Right atrium auricular region (tissue), 2 donors: Measurements from ENCODE around the gene ZSWIM5. TPM values are rescaled to one million over a fixed set of nuclear protein-coding genes. Genes with fewer than 3 reads are reported as not detected.
"Not testable (repeated sequence)": the region's sequence is repeated elsewhere in the genome, so short reads cannot be mapped to it uniquely, and the experiment has no call there.

Source experiments
- DNase-seq: peaks from one replicate; pipeline ENCODE4 v3.0.0-alpha.2; 2019; ENCODE audit warnings: low spot score
- H3K27ac ChIP-seq, 2 donors: fragments of 200-600 bp; sonication (generic); 1 replicate in 1 of 2; 2 replicates in 1 of 2; pipeline ENCODE4 v1.5.1; 2016 to 2019
- H3K27me3 ChIP-seq, 2 donors: fragments of 200-600 bp; sonication (generic); one replicate each; pipeline versions ENCODE4 v1.5.1 to v1.6.0; 2017 to 2019
- H3K36me3 ChIP-seq: fragments of 200-600 bp; sonication (generic); one replicate; pipeline ENCODE4 v1.5.1; 2016
- H3K4me1 ChIP-seq, 2 donors: fragments of 200-600 bp; sonication (generic); one replicate each; pipeline versions ENCODE4 v1.5.1 to v1.6.0; 2017 to 2019
- H3K4me3 ChIP-seq, 2 donors: fragments of 200-600 bp; sonication (generic); 1 replicate in 1 of 2; 2 replicates in 1 of 2; pipeline ENCODE4 v1.5.1; 2017 to 2019; ENCODE audit warnings: mild to moderate bottlenecking in 1 of 2, moderate library complexity in 1 of 2
- H3K9me3 ChIP-seq, 2 donors: fragments of 200-600 bp; sonication (generic); one replicate each; pipeline ENCODE4 v1.5.1; 2019
- total RNA-seq, 2 donors: library from RNA; depleted of rRNA; stranded (reverse); fragments of >200 nt; gene quantifications; one replicate each; pipeline ENCODE4 v1.1.0, GENCODE V29; 2016
- TF ChIP-seq, protein P1 (sequence below), 2 donors: fragments of 200-600 bp; sonication (generic); IDR thresholded peaks; one replicate each; pipeline ENCODE4 v1.5.1; 2019; ENCODE audit warnings: antibody characterized with exemption in 2 of 2

The ZSWIM5 gene
- total RNA-seq, 2 donors from 2014 or later = 1.2 to 1.7 TPM

DNA sequence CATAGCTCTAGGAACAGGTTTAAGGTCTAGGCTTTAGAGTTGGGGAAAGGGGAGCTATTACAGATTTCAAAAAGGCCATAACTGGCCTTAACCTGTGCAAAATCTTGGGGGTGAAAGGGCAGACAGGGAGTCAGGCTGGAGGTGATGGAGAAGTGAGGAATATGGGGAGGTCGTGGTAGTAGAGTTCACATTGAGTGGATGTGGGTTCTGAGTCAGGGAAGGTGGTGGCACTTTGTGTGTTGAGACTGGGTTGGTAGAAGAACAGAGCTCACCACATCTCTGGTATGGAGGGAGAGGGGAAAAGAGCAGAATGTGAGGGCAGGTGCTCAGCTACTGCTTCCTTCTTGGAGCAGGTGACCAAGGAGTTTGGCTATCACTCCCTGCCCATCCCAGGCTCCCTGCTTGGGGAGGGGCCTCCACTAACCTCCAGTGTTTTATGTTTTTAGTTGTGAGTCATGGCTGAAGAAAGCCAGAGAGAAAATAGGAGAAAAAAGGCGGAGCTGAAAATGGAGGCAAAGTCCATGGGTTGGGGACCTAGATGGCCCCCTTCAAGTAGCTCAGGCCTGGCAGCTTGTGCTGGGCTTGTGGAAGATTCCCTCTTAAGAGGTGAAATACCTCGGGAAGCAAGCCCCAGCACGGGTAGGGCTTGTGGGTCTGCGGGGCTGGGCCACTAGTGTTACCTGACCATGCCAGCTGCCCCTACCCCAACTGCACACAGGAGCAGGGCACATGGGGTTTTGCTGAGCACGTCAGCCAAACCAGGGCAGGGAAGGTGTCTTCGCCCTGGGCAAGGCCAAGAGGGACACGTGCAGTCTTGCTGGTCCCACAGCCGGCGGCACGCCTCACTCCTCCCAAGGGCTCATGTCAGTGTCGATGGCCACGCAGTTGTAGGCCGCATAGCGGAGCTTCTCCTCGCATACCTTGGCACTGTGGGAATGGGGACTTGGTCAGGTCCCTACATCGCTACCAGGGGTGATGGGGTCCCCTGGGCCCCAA lies 203.5 kb downstream of the ZSWIM5 start:
- TF ChIP-seq, protein P1, sequence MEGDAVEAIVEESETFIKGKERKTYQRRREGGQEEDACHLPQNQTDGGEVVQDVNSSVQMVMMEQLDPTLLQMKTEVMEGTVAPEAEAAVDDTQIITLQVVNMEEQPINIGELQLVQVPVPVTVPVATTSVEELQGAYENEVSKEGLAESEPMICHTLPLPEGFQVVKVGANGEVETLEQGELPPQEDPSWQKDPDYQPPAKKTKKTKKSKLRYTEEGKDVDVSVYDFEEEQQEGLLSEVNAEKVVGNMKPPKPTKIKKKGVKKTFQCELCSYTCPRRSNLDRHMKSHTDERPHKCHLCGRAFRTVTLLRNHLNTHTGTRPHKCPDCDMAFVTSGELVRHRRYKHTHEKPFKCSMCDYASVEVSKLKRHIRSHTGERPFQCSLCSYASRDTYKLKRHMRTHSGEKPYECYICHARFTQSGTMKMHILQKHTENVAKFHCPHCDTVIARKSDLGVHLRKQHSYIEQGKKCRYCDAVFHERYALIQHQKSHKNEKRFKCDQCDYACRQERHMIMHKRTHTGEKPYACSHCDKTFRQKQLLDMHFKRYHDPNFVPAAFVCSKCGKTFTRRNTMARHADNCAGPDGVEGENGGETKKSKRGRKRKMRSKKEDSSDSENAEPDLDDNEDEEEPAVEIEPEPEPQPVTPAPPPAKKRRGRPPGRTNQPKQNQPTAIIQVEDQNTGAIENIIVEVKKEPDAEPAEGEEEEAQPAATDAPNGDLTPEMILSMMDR (IDR thresholded peaks at IDR 0.05) = no peak
- Histone ChIP-seq H3K36me3 (peaks cover 61% of the 10 kb centered on the region), H3K4me3 (no peak overlapping the region), H3K27ac (no peak overlapping the region), H3K4me1 (no peaks in the 10 kb centered on the region), H3K9me3 (no peaks in the 10 kb centered on the region), H3K27me3 (no peaks in the 10 kb centered on the region)
- no peak for DNase-seq

DNA sequence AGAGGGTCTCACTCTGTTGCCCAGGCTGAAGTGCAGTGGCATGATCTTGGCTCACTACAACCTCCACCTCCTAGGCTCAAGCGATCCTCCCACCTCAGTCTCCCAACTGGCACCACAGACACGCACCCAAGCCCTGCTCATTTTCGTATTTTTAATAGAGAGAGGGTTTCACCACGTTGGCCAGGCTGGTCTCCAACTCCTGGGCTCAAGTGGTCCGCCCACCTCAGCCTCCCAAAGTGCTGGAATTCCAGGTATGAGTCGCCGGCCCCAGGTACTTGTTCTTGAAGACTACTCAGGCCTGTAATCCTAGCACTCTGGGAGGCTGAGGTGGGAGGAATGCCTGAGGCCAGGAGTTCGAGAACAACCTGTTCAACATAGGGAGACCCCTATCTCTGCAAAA lies 204.8 kb downstream of the ZSWIM5 start:
- not testable (repeated sequence) for H3K27ac ChIP-seq, H3K4me1 ChIP-seq, H3K4me3 ChIP-seq, DNase-seq, H3K9me3 ChIP-seq, H3K27me3 ChIP-seq
- peaks cover 48% of the 10 kb centered on the region for H3K36me3 ChIP-seq

DNA sequence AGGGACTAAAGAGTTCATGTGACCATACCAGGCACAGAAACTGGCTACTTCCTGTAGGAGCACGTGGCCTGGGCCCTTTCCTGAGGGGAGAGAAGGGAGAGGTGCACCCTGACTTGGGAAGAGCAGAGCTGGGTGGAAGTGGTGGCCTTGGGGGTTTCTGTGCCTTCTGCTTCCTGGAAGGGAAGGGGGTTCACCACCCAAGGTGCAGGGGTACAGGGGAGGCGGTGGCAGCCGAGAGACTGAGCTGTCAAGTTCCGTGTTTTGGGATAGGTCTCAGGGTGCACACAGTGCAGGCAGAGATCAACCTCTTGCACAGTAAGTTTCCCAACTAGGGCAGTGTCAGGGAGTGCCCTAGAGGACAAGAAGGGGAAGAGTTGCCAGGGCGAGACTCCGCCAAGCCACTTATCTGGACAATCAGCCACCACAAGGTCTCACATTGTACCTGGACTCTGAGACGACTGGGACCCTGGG lies 205.4 kb downstream of the ZSWIM5 start:
- no peaks in the 10 kb centered on the region for H3K9me3 ChIP-seq
- DNase-seq = no peak
- H3K4me3 ChIP-seq = no peak overlapping the region
- TF ChIP-seq, protein P1 (IDR thresholded peaks at IDR 0.05) = no peak
- no peaks in the 10 kb centered on the region for H3K27me3 ChIP-seq
- peaks cover 42% of the 10 kb centered on the region for H3K36me3 ChIP-seq
- H3K4me1 ChIP-seq = no peaks in the 10 kb centered on the region
- no peak overlapping the region for H3K27ac ChIP-seq

DNA sequence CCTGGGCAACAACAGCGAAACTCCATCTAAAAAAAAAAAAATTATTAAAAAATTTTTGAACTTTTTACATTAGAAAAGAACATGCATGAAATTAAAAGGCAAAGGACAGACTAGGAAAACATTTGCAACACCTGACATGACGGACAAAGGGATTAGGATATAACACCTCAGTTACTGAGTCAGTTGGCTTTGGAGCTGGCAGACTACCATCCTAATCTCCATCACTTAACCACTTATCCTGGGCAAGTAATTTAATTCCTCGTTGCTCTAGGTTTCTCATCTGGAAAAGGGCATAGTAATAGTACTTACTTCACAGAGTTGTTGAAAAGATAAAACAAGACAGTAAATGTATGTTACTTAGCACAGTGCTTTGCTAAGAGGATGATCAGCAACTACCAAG lies 207.2 kb downstream of the ZSWIM5 start:
- TF ChIP-seq, protein P1 (IDR thresholded peaks at IDR 0.05) = no peak
- Histone ChIP-seq H3K27me3 (no peaks in the 10 kb centered on the region), H3K4me1 (no peaks in the 10 kb centered on the region), H3K36me3 (peaks cover 24% of the 10 kb centered on the region), H3K4me3 (no peak overlapping the region), H3K9me3 (no peaks in the 10 kb centered on the region), H3K27ac (no peak overlapping the region)
- no peak for DNase-seq

DNA sequence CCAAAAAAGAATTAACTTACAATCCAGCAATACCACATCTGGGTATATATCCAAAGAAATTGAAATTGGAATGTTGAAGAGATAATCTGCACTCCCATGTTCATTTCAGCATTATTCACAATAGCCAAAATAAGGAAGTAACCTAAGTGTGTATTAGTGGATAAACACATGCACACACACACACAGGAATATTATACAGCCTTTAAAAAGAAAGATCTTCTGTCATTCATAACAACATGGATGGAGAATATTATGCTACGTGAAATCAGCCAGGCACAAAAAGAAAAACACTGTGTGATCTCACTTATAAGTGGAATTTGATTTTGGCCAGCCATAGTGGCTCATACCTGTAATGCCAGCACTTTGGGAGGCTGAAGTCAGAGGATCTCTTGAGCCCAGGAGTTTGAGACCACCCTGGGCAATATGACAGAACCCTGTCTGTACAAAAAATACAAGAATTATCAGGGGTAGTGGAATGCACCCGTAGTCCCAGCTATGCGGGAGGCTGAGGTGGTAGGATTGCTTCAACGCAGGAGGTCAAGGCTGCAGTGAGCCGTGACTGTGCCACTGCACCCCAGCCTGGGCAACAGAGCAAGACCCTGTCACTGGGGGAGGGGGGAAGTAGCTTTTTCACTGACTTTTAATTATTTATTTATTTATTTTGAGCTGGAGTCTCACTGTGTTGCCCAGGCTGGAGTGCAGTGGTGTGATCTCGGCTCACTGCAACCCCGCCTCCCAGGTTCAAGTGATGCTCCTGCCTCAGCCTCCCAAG lies 210.8 kb downstream of the ZSWIM5 start:
- H3K9me3 ChIP-seq = no peaks in the 10 kb centered on the region
- no peaks in the 10 kb centered on the region for H3K4me1 ChIP-seq
- no peak overlapping the region for H3K4me3 ChIP-seq
- no peaks in the 10 kb centered on the region for H3K27me3 ChIP-seq
- H3K36me3 ChIP-seq = no peaks in the 10 kb centered on the region
- DNase-seq = no peak
- H3K27ac ChIP-seq = no peak overlapping the region
- TF ChIP-seq, protein P1 (IDR thresholded peaks at IDR 0.05) = no peak

DNA sequence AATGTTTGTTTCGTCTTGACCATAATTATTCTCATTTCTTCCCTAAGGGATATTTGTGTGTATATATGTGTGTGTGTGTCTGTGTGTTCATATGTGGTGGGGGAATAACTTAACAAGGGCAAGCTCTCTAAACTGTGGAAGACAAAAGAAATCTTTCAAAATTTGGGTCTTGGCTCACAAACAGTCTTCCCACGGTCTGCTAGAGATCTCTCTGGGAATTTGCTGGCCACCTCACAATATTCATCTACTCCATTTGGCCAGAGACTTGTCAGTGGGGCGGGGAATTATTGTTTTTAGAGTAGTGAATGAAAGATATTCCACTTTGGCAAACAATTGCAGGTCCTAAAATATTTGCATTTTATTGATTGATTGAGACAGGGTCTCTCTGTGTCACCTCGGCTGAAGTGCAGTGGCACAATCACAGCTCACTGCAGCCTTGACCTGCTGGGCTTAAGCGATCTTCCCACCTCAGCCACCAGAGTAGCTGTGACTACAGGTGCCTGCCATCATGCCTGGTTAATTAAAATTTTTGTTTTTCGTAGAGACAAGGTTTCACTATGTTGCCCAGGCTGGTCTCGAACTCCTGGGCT lies 212.0 kb downstream of the ZSWIM5 start:
- no peaks in the 10 kb centered on the region for H3K27me3 ChIP-seq
- H3K4me1 ChIP-seq = no peaks in the 10 kb centered on the region
- H3K9me3 ChIP-seq = no peaks in the 10 kb centered on the region
- H3K36me3 ChIP-seq = no peaks in the 10 kb centered on the region
- H3K27ac ChIP-seq = no peak overlapping the region
- no peak overlapping the region for H3K4me3 ChIP-seq
- TF ChIP-seq, protein P1 (IDR thresholded peaks at IDR 0.05) = no peak
- no peak for DNase-seq
